A549 (cell line): ENCODE measurements around the gene GCK. TPM values are rescaled to one million over a fixed set of nuclear protein-coding genes. Genes with fewer than 3 reads are reported as not detected.

Experiments
- ATAC-seq, 2 experiments: fragments of 200-7000 bp in 1 of 2; fragments of >200 bp in 1 of 2; cut with Nextera tagmentation in 1 of 2; cut with Tn5 transposase in 1 of 2; 3 replicates each; pipeline versions ENCODE4 v1.8.0 to v1.9.1; 2018 to 2020; ENCODE audit warnings: mild to moderate bottlenecking in 1 of 2, moderate library complexity in 1 of 2
- CTCF ChIA-PET: fragments of 300-600 bp; sonication (Branson Sonifier 250); formaldehyde crosslinking; extraction: SDS; loops from one replicate; lab custom pipeline; 2021; ENCODE audit warnings: antibody characterized with exemption, inconsistent platforms; lab: Yijun Ruan, JAX
- POLR2A ChIA-PET: fragments of 350-600 bp; formaldehyde crosslinking; extraction: SDS; loops from one replicate; lab custom pipeline; 2021; ENCODE audit warnings: antibody characterized with exemption, inconsistent platforms; lab: Yijun Ruan, JAX
- DNase-seq, 2 experiments: peaks; one replicate each; pipeline versions ENCODE4 v3.0.0 to v3.0.0-alpha.2; 2011 to 2016; ENCODE audit warnings: low read depth in 1 of 2, low spot score in 1 of 2
- FAIRE-seq: peaks from 2 replicates; lab custom pipeline; 2011; peaks lifted over from hg19 to GRCh38; lab: Jason Lieb, UNC
- H3K27ac ChIP-seq, 2 experiments: fragments of >200 bp; sonication (Bioruptor Twin); formaldehyde crosslinking; 3 replicates each; pipeline ENCODE4 v1.5.1; 2016 to 2017
- H3K4me1 ChIP-seq: fragments of >200 bp; sonication (Bioruptor Twin); formaldehyde crosslinking; 3 replicates; pipeline ENCODE4 v1.6.1; 2016
- H3K4me2 ChIP-seq: fragments of >200 bp; sonication (Bioruptor Twin); formaldehyde crosslinking; 3 replicates; pipeline ENCODE4 v1.6.1; 2016
- H3K4me3 ChIP-seq: fragments of >200 bp; sonication (Bioruptor Twin); formaldehyde crosslinking; 3 replicates; pipeline ENCODE4 v1.5.1; 2016
- H3K9me3 ChIP-seq: fragments of >200 bp; sonication (Bioruptor Twin); formaldehyde crosslinking; 3 replicates; pipeline ENCODE4 v1.6.1; 2016
- CBX8 ChIP-seq: fragments of 200-600 bp; sonication (generic); IDR thresholded peaks from 2 replicates; pipeline ENCODE4 v1.6.1; 2016
- CEBPB ChIP-seq, 2 experiments: fragments of >200 bp in 1 of 2; sonication (Bioruptor Twin) in 1 of 2; formaldehyde crosslinking in 1 of 2; IDR thresholded peaks; 2 replicates each; pipeline ENCODE4 v1.6.1; 2012 to 2016
- CHD4 ChIP-seq: fragments of 200-600 bp; sonication (generic); IDR thresholded peaks from 2 replicates; pipeline ENCODE4 v1.6.1; 2016; ENCODE audit warnings: antibody characterized with exemption, mild to moderate bottlenecking, borderline replicate concordance
- FOSB ChIP-seq: fragments of 250-450 bp; sonication (Bioruptor Pico); IDR thresholded peaks from 2 replicates; pipeline ENCODE4 v1.5.0; 2020; ENCODE audit warnings: mild to moderate bottlenecking, moderate library complexity
- HDAC2 ChIP-seq: fragments of 200-600 bp; sonication (generic); IDR thresholded peaks from 2 replicates; pipeline ENCODE4 v1.6.1; 2016
- HEYL ChIP-seq: fragments of 250-450 bp; sonication (Bioruptor Pico); IDR thresholded peaks from 2 replicates; pipeline ENCODE4 v1.8.0; 2021; ENCODE audit warnings: mild to moderate bottlenecking, moderate library complexity
- HOXB13 ChIP-seq: fragments of 250-450 bp; sonication (Bioruptor Pico); IDR thresholded peaks from 2 replicates; pipeline ENCODE4 v1.5.0; 2020; ENCODE audit warnings: low read depth, mild to moderate bottlenecking, moderate library complexity
- JUN ChIP-seq, 2 experiments: fragments of >200 bp; sonication (Bioruptor Twin); formaldehyde crosslinking; IDR thresholded peaks; 2 replicates in 1 of 2; 3 replicates in 1 of 2; pipeline ENCODE4 v1.6.1; 2016 to 2017
- MAFK ChIP-seq: fragments of 450-650 bp; IDR thresholded peaks from 2 replicates; pipeline ENCODE4 v1.6.1; 2014; ENCODE audit not compliant: partially characterized antibody
- NPAS2 ChIP-seq: fragments of 250-450 bp; sonication (Bioruptor Pico); IDR thresholded peaks from 2 replicates; pipeline ENCODE4 v1.8.0; 2022; ENCODE audit warnings: mild to moderate bottlenecking, moderate library complexity, borderline replicate concordance
- POLR2A ChIP-seq: IDR thresholded peaks from 2 replicates; pipeline ENCODE4 v1.6.1; 2012; ENCODE audit warnings: mild to moderate bottlenecking, low read length
- POLR2AphosphoS2 ChIP-seq: conservative IDR thresholded peaks from 2 replicates; pipeline ENCODE4 v1.6.1; 2012; ENCODE audit warnings: low read length, improper control_type of control experiment, inconsistent platforms
- RAD21 ChIP-seq, 2 experiments: fragments of >200 bp in 1 of 2; sonication (Bioruptor Twin) in 1 of 2; formaldehyde crosslinking in 1 of 2; IDR thresholded peaks in 1 of 2; conservative IDR thresholded peaks in 1 of 2; 2 replicates in 1 of 2; 3 replicates in 1 of 2; pipeline ENCODE4 v1.6.1; 2012 to 2018; ENCODE audit warnings: inconsistent platforms in 1 of 2
- SREBF2 ChIP-seq: fragments of 450-650 bp; IDR thresholded peaks from 2 replicates; pipeline ENCODE4 v1.6.1; 2014; ENCODE audit warnings: mild to moderate bottlenecking, moderate library complexity
- TFCP2L1 ChIP-seq: fragments of 250-450 bp; sonication (Bioruptor Pico); IDR thresholded peaks from 2 replicates; pipeline ENCODE4 v1.5.0; 2021; ENCODE audit warnings: mild to moderate bottlenecking
- TP53 ChIP-seq: fragments of 250-450 bp; sonication (Bioruptor Pico); IDR thresholded peaks from 2 replicates; pipeline ENCODE4 v1.5.0; 2021; ENCODE audit warnings: mild to moderate bottlenecking, moderate library complexity
- WGBS: methylation state at CpG from one replicate; pipeline ENCODE4 v1.1.6; 2017; ENCODE audit errors: missing lambda C conversion rate; 5-methylcytosine and 5-hydroxymethylcytosine counted together
- polyA plus RNA-seq, 4 experiments: library from polyadenylated mRNA; depleted of rRNA in 3 of 4; stranded (reverse); fragments of >200 nt; fragmentation: RNase III in 1 of 4; extraction: RNeasy Plus Mini Kit Qiagen cat#74134 plus additional on column Dnase treatment in 1 of 4; gene quantifications; 2 replicates in 3 of 4; 3 replicates in 1 of 4; pipeline ENCODE4 v1.2.3, GENCODE V29; 2011 to 2017
- TF ChIP-seq, protein P1 (sequence below): fragments of 200-600 bp; sonication (generic); IDR thresholded peaks from 2 replicates; pipeline ENCODE4 v1.6.1; 2016; ENCODE audit warnings: antibody characterized with exemption, mild to moderate bottlenecking, moderate library complexity
- TF ChIP-seq, protein P2 (sequence below): IDR thresholded peaks from 2 replicates; pipeline ENCODE4 v1.6.1; 2012
- TF ChIP-seq, protein P3 (sequence below): IDR thresholded peaks from 2 replicates; pipeline ENCODE4 v1.6.1; 2012; ENCODE audit warnings: low read depth, borderline replicate concordance

The GCK gene
- polyA plus RNA-seq, 2 of the 4 experiments (the other 2 are of a cell fraction) = 0.12 TPM; not detected in 1

DNA sequence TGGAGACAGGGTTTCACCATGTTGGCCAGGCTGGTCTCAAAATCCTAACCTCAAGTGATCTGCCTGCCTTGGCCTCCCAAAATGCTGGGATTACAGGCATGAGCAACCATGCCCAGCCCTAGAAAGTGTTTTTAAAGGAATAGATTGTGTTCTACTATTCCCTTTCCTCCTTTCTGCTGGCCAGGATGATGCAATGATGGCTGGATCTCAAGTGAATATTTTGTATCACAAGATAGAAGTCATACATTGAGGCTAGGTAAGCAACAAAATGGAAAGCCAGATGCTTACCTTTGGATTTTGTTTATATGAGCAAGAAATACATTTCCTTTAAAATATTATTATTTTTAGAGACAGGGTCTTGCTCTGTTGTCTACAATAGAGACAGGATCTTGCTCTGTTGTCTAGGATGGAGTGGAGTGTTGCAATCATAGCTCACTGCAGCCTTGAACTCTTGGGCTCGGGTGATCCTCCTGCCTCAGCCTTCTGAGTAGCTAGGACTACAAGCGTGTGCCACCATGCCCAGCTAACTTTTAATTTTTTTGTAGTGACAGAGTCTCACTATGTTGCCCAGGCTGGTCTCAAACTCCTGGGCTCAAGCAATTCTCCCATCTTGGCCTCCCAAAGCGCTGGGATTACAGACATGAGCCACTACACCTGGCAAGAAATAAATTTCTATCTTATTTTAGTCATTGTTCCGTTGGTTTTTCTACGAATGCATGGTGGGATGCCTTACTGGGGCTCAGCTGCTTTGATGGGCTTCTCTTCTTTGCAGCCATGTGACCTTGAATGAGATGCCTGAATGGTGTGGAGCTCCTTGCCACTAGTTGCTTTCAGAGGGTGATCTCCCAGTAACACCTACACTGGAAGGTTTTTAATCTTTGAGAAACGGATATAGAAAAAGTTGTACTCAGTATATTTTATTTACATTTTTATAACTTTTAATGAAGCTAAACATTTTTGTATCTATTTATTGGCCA lies 90.9 kb downstream of the GCK start:
- no peak overlapping the region for H3K4me3 ChIP-seq
- no peak overlapping the region for H3K27ac ChIP-seq
- TF ChIP-seq CEBPB (IDR thresholded peaks at IDR 0.05) (peak in 1 of 2 experiments; percentile 13; a peak in 1 of 4 replicates), SREBF2 (no peak)
- ATAC-seq = no peak
- ChIA-PET CTCF (interaction anchor here (0.9 to 2.6 kb wide), 7 partner anchors 8 to 143 kb away, joined by 3 to 11 read pairs (median 5); no protein-coding TSS in a partner anchor), POLR2A (interaction anchor here (0.9 kb wide), 1 partner anchor 25 kb away, joined by 3 read pairs; the partner anchor contains the start of gene POLD2)
- no peak for FAIRE-seq
- no peak for DNase-seq
- no peaks in the 10 kb centered on the region for H3K9me3 ChIP-seq
- 73% methylated on average over 6 of the region's 6 CpGs for WGBS
- 0 out of 3 replicates have a peak, but pooled peaks cover 4% of the 10 kb centered on the region for H3K4me1 ChIP-seq
- no peak overlapping the region for H3K4me2 ChIP-seq

DNA sequence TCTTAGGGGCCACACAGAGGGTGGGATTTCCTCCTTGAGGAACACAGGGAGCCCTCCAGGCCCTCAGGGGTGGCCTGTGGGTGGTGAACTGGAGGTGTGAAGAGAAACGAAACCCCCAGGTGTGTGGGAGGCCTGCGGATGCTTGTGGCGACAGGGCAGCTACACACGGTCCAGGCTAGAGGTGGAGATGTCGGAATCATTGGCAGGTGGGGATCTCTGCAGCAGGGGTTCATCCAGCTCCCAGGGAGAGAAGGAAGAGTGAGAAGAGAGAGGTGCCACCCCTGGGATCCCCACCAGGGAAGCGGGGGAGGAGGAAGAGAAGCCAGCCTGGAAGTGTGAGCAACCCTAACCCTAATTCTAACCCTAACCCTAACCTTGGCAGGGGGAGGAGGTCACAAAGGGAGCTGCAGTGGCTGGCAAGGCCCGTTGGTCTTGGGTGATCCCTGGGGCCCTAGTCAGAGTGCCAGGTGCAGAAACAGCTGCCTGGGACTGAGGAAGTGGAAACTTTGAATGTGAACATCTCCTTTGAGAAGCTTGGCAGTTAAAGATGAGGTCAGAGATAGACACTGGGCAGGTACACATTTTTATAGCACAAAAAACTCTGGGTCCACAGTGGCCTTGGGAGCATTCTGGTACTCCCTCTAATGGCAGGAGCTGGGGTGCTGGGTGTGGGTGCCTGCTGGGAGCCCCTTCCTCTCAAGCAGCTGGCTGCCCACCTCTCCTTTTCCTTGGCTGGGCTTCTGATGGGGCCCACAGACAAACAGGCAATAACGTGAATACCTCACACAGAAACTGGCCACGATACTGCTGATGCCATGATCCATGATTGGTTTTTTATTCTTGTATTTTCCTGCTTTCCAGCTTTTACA lies 91.9 kb downstream of the GCK start:
- no peak for ATAC-seq
- no peak for TF ChIP-seq TP53 (CRISPR knock-in tag)
- TF ChIP-seq, protein P1, sequence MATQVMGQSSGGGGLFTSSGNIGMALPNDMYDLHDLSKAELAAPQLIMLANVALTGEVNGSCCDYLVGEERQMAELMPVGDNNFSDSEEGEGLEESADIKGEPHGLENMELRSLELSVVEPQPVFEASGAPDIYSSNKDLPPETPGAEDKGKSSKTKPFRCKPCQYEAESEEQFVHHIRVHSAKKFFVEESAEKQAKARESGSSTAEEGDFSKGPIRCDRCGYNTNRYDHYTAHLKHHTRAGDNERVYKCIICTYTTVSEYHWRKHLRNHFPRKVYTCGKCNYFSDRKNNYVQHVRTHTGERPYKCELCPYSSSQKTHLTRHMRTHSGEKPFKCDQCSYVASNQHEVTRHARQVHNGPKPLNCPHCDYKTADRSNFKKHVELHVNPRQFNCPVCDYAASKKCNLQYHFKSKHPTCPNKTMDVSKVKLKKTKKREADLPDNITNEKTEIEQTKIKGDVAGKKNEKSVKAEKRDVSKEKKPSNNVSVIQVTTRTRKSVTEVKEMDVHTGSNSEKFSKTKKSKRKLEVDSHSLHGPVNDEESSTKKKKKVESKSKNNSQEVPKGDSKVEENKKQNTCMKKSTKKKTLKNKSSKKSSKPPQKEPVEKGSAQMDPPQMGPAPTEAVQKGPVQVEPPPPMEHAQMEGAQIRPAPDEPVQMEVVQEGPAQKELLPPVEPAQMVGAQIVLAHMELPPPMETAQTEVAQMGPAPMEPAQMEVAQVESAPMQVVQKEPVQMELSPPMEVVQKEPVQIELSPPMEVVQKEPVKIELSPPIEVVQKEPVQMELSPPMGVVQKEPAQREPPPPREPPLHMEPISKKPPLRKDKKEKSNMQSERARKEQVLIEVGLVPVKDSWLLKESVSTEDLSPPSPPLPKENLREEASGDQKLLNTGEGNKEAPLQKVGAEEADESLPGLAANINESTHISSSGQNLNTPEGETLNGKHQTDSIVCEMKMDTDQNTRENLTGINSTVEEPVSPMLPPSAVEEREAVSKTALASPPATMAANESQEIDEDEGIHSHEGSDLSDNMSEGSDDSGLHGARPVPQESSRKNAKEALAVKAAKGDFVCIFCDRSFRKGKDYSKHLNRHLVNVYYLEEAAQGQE = no peak
- TF ChIP-seq POLR2AphosphoS2 = no peak
- TF ChIP-seq FOSB (CRISPR knock-in tag) = no peak
- TF ChIP-seq CHD4 = no peak
- TF ChIP-seq SREBF2 = no peak
- TF ChIP-seq HEYL = no peak
- TF ChIP-seq CEBPB (IDR thresholded peaks at IDR 0.05) = no peak
- TF ChIP-seq JUN (IDR thresholded peaks at IDR 0.05) = no peak
- no peak for TF ChIP-seq RAD21 (conservative IDR thresholded peaks at IDR 0.05 in 1 of 2, IDR thresholded peaks at IDR 0.05 in 1 of 2)
- no peak for TF ChIP-seq HDAC2
- TF ChIP-seq, all 56 proteins: peak for 0

DNA sequence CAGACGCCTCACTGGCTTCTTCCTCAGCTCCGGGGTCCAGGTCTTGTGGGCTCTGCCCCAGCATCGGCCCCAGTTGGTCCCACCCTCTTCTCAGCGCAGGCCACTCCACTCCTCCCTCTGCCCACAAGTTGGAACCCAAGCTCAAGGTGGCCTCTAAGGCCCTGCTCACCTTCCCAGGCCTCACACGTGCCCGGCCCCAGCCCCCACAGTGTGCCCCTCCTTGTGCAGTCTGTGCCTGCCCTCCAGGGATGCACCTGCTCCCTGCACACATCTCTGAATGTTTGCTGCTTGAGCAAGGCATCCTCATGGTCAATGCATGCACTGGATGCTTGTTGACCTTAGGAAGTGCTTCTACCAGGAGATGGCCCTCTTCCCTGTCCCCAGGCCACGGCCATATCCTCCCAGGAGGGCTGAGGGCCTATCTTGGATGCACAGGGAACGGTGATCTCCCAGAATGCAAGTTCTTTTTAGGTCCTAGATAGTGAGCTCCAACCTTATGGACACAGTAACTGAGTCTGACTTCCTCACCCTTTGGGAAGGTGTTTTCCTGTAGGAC lies 92.8 kb downstream of the GCK start:
- H3K4me2 ChIP-seq = no peak overlapping the region
- peak in 1 of 2 experiments; percentile 18; a peak in 2 of 6 replicates for ATAC-seq
- ChIA-PET POLR2A (no interaction called here), CTCF (interaction anchor here (0.8 to 1.1 kb wide), 2 partner anchors 11 to 21 kb away, joined by 3 to 4 read pairs; no protein-coding TSS in a partner anchor)
- H3K4me1 ChIP-seq = 0 out of 3 replicates have a peak, but pooled peaks cover 4% of the 10 kb centered on the region
- no peak for DNase-seq
- H3K4me3 ChIP-seq = no peak overlapping the region
- no peak for FAIRE-seq
- no peak overlapping the region for H3K27ac ChIP-seq
- H3K9me3 ChIP-seq = no peaks in the 10 kb centered on the region
- WGBS = 49% methylated on average over 6 of the region's 8 CpGs
- TF ChIP-seq, protein P2, sequence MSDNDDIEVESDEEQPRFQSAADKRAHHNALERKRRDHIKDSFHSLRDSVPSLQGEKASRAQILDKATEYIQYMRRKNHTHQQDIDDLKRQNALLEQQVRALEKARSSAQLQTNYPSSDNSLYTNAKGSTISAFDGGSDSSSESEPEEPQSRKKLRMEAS = no peak
- TF ChIP-seq HDAC2 (no peak), POLR2A (no peak), TFCP2L1 (CRISPR knock-in tag) (no peak), MAFK (no peak), HOXB13 (CRISPR knock-in tag) (no peak), CBX8 (no peak), NPAS2 (CRISPR knock-in tag) (no peak)
- TF ChIP-seq, protein P1 = no peak
- TF ChIP-seq, protein P3, sequence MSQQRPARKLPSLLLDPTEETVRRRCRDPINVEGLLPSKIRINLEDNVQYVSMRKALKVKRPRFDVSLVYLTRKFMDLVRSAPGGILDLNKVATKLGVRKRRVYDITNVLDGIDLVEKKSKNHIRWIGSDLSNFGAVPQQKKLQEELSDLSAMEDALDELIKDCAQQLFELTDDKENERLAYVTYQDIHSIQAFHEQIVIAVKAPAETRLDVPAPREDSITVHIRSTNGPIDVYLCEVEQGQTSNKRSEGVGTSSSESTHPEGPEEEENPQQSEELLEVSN = no peak

More for the DNA sequence above, 91.9 kb downstream of the GCK start:
- 0 out of 3 replicates have a peak, but pooled peaks cover 4% of the 10 kb centered on the region for H3K4me1 ChIP-seq
- DNase-seq (no peak), FAIRE-seq (no peak)
- ChIA-PET CTCF (interaction anchor here (1.1 to 2.6 kb wide), 3 partner anchors 10 to 144 kb away, joined by 3 to 11 read pairs (median 5); no protein-coding TSS in a partner anchor), POLR2A (no interaction called here)
- 71% methylated on average over 9 of the region's 9 CpGs for WGBS
- H3K4me2 ChIP-seq = no peak overlapping the region
- H3K27ac ChIP-seq = no peak overlapping the region
- no peak overlapping the region for H3K4me3 ChIP-seq
- no peaks in the 10 kb centered on the region for H3K9me3 ChIP-seq
